GM19468 (cell line): ENCODE measurements around the gene PLA2G6.
"Not testable (repeated sequence)": the region's sequence is repeated elsewhere in the genome, so short reads cannot be mapped to it uniquely, and the experiment has no call there.

Experiments used
- ATAC-seq: cut with Tn5 transposase; IDR thresholded peaks from one replicate; pipeline ENCODE4 v1.9.1; 2021; ENCODE audit warnings: mild to moderate bottlenecking, moderate library complexity, moderate number of reproducible peaks; ENCODE audit not compliant: unreplicated experiment; ENCODE audit errors: extremely low read depth

Gene PLA2G6

DNA sequence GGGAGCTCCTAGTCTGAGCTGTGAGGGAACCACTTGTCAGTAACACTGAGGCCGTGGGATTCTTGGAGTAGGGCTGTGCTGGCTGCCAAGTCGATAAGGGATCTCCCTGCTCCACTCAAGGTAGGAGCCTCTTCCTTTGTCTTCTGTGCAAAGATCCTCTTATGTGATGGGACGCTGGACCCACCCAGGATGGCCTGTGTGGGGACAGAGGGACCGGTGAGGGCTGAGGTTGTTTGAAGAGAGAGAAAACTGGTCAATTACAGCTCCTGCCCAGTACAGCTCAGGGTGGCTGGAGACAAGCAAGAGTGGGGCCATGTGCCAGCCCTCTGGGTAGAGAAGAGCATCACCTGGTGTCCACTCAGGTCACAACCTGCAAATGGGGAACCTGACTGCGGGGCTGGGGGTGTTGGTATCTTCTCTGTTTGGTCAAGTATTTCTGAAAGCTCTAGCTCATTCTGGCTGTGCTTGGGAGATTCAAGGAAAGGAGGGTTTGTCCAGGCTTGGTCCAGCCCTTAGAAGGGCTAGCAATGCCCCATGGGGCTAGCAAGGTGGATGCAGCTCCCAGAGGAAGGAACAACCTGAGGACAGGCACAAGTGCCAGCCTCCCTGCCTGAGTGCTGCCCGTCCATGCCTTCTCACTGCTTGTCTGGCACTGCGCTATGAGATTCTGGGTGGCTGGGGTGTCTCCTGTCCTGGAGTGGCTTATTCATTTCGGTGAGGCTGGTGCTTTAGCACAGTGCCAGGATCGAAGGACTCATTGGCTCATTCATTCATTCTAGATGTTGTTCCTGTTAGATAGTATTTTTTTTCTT, 43.5 kb downstream of the PLA2G6 start:
- no peak for ATAC-seq

DNA sequence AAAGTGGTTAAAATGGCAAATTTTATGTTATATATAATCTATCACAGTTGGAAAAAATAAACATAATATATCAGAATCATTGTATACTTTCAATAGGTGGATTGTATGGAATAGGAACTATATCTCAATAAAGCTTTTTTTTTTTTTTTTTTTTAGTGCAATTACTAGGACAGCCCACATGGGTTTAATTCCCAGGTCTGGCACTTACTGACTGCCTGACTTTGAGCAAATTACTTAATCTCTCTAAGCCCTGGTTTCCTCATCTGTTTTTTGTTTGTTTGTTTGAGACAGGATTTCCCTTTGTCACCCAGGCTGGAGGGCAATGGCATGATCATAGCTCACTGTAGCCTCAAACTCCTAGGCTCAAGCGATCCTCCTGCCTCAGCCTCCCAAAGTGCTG, 45.0 kb downstream of the PLA2G6 start:
- no peak for ATAC-seq

DNA sequence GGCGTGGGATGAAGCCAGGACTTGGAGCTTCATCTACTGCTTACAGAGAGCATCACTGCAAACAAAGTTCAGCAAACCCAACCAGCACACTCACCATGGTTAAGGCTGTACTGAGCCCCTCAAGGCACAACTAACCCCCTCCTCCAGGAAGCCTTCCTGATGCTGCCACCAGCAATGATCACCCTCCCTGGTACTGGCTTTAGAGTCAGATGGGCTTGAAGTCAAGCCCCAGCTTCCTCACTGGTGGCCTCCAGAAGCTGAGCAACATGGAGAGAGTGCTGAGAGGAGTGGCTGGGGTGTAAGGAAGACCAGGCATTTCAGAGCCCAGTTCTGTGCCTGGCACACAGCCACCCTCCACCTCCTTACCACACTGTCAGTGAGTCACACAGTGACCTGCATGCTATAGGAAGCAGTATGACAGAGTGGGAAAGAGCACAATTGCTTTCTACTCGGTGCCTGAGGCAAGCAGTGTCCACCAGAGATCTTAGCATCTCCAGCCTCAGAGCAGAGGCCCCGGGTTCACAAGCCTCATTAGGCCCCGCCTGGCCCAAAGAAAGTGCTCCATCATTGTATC, 46.4 kb downstream of the PLA2G6 start:
- ATAC-seq: no peak

DNA sequence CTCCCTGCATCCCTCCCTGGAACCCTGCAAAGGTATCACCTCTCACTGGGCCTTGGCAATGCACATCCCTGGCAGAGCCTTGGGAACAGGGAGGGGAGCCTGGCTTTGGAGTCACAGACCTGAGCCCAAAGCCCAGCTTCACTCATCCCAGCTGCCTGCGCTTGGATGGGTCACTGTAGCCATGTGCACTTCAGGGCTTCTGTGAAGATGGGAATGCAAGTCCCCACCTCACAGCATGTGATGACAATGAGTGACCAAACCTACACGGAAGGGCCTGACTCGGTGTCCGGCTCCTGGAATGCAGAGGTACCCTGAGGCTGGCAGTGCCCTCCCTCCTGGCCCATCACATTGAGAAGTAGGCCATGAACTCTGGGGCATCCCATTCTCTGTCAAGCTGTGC, 48.3 kb downstream of the PLA2G6 start:
- ATAC-seq: no peak

DNA sequence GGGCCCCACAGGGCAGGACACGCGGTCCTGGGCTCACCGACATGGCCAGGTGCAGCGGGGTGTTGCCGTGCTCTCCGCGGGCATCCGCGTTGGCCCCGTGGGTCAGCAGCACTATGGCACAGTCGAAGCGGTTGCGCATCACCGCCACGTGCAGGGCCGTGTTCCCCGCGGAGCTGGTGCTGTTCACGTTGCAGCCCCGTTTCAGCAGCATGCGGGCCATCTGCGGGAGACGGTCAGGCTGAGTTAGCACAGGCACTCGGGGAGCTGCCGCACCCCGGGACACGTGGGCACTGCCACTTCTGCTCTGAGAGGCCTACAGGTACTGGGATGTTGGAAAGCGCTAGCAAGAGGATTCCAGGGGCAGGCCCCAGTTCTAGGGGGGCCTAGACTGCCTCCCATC, 48.8 kb downstream of the PLA2G6 start:
- ATAC-seq: no peak

DNA sequence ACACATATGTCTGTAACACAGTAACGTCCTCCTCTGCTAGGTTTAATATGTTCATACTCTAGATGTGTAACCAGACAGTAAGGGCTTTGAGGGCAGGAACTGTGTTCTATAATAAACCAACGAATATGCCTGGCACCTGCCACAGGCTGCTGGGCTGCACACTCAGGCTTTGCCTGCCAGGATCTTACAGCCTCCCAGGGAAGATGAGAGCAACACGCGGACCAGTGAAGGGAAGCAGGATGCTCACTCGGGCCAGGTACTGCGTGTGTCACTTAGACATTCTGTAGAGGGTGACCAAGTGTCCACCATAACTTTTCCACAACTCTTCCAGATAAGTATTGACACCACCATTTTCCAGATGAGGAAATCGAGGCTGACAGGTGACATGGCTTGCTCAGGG, 49.5 kb downstream of the PLA2G6 start:
- ATAC-seq: no peak

DNA sequence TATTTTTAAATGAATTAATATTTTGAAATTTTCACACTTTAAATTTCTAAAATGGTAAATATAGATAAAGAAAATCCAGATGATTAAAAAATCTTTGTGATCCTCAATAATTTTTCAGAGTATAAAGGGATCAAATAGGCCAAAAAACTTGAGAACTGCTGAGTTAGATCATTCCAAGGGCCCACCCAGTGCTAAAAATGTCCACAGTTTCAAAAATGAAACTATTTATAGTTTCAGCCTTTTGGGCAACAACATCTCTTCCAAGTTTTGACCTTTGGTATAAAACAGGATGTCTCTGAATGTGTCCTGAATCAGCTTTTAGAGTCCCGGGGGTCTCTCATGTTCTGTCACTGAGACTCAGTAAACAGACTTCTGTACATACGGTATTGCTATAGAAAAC, 50.2 kb downstream of the PLA2G6 start:
- ATAC-seq: no peak

DNA sequence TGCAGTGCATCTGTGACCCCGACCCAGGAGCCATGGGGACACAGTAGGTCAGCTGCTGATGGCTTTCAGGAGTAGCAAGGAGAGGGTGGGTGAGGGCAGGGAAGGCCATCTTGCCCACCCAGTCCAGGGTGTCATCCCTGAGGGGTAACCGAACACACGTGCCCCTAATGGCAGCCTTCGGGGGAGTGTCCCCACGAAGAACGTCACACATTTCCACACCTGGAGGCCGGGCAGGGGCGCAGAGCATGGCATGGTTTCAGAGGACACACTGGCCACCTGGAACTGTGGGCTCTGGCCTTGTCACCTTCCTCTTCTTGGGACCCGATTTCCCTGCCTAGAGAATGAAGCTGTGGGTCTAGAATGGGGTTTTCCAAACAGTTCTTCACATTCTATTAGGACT, 51.8 kb downstream of the PLA2G6 start:
- no peak for ATAC-seq

DNA sequence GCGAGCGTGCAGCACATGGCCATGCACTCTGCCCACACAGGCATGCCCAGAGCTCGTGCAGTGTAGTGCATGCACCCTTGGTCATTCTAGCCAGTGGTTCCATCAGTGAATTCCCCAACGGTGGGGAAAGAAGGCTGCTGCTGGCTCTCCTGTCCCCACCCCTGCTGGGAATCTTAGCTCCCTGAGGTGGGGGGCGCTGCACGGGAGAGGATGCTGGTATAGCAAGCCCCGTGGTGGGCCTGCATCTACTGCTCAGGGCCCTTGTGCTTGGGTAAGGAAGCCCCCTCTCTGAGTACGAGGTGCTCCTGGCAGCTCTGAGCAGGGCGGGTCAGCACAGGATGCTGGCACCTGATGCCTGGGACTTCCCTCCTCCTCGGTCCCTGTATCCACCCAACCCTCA, 52.6 kb downstream of the PLA2G6 start:
- ATAC-seq: no peak

DNA sequence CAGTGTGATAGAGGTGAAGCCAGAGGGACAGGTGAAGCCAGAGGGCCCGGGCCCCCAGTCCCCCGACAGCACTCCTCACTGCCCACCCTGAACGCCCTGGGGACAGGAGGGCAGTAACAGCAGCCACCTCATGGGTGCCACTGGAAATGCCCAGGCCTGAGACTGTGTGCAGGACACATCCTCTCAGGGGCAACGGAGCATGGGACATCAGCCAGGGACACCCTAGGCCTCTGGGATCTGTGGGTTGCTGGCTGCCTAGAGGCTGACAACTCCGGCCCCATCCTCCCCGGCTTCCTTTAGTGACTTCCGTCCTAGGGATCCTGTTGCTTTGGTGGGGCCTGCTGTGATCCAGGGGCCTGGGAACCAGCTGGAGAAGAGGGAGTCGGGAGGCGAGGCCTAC, 53.8 kb downstream of the PLA2G6 start:
- ATAC-seq: no peak

DNA sequence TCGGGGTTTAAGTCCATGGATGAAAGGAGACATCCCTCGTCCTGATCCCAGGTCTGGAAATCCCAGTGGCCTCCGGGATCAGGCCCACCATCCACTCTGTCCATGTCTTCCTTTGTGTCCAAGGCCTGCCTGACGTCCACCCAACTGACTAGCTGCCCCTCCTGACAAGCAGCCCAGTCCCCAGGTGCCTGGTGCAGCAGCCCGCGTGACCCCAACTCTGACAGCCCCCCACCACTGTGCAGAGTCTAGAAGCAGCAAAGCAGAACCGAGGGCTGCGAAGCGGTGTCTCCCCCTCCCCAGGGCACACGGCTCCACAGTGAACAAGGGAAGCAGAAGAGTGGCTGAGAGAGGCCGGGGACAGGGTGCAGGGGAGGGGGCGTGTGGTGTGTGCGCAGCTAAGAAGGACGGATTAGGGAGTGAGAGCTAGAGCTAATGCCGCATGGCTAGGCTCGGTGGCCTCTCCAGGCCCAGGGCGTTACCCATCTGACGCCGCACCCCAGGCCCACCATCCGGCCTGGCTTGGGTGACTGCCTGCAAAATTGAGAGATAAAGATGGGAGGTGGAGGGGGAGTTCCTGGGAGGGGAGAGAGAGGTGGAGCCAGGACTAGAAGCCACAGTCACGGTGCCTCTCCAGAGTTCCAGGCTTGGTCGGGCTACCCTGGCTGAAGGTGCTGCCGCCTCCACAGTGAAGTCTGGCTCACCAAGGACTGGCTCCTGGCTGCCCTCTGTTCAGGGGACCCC, 54.5 kb downstream of the PLA2G6 start:
- ATAC-seq: no peak

DNA sequence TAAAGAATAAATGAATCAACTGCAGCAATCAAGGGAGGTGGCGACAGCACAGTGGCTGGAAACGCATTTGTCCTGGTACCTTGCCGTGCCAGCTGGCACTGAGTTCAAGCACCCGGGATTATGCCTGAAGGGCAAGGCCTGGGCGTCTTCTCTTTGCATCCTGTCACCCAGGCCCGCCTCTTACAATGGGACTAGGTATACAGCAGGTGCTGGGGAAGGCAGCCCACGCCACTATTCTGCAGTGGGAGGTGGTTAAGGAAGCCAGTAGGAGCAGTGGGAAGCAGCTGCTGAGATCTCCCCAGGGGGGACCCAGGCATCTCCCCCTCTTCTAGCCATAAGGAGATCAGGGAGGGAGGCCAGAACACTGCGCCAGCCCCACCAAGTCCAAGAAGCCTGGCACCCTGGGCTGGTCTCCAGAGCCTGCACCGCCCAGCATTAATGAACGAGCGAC, 55.9 kb downstream of the PLA2G6 start:
- ATAC-seq: no peak

DNA sequence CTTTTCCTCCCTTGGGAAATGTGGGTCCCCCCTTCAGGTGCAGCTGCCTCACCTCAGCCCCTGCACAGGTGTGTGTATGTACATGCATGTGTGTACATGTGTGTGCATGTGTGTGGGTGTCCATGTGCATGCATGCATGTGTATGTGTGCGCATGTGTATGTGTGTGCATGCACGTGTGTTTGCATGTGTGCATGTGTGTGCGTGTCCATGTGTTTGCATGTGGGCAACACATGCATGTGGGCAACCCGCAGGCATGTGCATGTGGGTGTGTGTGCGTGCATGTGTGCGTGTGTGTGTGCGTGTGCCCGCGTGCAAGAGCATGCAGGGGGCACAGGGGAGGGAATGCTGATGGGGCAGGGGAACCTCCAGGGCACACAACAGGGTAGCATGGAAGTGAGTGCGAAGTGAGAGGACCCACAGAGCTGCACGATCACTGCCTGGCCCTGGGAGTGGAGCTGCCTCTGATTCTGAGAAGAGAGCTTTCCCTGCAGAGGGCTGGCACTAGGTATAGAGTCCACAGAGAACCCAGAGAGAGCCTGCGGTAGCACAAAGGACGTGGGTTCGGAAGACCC, 56.5 kb downstream of the PLA2G6 start:
- no peak for ATAC-seq

DNA sequence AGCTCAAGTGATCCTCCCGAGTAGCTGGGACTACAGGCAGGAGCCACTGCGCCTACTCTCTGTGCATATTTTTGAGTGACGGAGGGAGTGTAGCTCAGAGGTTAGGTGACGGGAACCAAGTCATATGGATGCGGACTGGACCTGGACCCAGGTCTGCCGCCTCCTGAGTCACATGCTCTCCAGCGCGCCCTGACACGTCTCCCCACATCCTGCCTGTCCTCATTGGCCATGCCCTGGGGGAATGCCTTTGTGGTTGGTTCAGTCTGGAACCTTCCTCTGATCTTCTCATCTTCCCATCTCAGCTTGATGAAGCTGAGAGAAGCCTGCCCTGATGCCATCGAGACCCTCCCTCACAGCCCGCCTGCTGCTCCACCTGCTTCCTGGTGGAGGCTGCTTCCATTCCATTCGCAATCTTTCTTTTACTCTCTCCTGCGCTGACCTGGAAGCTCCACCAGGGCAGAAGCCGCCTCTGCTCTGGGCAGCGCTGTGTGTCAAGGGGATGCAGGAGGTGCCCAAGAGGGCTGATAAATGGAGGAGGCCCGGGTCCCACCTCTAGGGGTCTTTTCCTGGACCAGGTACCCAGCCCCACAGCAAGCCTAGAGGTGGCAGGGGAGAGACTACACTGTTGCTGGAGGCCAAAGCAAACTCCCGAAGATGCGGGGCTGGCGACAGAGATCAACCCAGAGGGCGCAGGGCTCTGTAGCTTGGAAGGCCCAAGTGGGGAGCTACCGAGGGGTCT, 57.2 kb downstream of the PLA2G6 start:
- ATAC-seq: no peak

DNA sequence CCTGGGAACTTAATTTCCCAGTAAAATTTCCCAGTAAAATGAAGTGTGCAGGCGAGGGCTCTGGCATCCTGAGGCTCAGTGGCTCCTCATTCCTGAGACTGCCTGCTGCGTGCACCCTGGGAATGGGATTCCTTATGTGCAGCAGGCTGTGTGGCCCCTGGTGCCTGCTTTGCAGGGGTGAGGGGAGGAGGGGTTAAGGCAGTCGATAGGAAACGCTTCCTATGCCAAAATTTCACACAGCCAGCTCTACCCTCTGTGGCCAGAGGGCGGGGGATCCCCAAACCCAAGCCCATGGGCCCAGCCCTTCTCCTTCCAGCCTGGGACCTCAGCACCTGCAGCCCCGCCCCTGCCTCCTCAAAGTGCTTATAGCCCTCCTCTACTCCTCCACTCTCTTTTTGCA, 59.0 kb downstream of the PLA2G6 start:
- no peak for ATAC-seq

DNA sequence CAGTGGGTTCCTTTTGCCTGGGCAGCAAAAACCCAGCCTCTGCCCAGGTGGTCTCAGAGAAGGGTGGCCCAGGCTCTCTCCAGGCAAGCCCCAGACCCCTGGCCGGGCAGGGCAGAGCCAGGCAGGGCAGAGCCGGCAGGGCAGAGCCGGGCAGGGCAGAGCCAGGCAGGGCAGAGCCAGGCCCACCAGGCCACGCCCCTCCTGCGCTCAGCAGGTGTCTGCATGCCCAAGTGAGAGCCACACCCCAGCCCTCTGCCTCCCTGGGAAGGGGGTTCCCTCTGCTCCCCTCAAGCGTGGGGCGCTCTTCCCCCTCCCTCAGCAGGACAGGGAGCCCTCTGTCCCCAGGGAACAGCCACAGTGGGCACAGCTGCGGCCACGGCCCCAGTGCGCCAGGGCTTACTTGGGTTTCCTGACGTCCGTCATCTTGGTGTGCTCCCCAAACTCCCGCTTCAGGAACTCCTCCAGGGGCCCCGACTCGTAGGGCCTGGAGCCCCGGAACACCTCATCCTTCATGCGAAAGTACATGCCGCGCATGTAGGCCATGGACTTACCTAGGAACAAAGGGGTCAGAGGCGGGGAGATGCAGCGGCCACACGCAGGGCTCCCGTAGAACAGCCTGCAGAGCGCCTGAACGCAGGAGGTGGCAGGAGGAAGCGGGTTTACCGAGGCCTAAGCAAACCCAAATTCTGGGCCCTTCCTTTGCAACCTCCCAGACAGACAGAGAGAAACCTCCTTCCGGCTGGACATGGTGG, 61.1 kb downstream of the PLA2G6 start:
- ATAC-seq: no peak

DNA sequence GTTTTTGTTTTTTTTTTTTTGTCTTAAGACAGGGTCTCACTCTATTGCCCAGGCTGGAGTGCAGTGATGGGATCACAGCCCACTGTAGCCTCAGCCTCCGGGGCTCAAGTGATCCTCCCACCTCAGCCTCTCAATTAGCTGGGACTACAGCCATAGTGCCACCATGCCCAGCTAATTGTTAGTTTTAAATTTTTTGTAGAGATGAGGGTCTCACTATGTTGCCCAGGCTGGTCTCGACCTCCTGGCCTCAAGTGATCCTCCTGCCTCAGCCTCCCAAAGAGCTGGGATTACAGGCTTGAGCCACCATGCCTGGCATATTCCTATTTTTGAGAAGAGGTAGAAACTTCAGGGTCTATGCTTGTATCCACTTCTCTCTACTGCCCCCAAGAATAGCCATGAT, 62.9 kb downstream of the PLA2G6 start:
- ATAC-seq: not testable (repeated sequence)

DNA sequence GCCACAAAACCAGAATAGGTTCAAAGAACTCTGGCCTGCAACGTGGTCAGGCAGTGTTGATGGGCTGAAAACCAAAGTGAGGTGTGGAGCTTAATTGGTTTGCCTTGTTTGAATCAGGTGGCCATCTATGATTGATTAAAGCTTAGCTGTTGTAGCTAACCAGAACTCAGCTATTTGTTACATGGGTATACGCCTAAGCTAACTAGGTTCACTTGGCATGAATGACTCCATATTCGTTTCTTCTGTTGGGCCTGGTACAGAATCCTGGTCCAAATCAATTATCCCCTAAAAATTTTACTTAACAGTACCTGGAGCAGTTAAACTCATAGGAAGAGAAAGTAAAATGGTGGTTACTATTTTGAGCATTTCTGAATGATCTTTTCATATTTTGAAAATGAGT, 63.4 kb downstream of the PLA2G6 start:
- ATAC-seq: no peak

DNA sequence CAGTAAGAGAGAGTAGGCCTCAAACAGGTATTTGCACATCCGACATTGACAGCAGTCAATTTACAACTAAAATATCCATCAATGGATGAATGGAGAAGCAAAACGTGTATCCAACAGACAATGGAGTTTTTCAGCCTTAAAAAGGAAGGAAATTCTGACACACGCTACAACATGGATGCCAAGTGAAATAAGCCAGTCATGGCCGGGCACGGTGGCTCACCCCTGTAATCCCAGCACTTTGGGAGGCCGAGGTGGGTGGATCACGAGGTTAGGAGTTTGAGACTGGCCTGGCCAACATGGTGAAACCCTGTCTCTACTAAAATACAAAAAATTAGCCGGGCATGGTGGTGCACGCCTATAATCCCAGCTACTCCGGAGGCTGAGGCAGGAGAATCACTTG, 64.1 kb downstream of the PLA2G6 start:
- ATAC-seq: not testable (repeated sequence)
